Testis (tissue), 3 donors: Measurements from ENCODE around the gene CLEC10A. TPM values are rescaled to one million over a fixed set of nuclear protein-coding genes. Genes with fewer than 3 reads are reported as not detected.
"Not testable (repeated sequence)": the region's sequence is repeated elsewhere in the genome, so short reads cannot be mapped to it uniquely, and the experiment has no call there.

Experiments used
- DNase-seq: peaks from one replicate; pipeline ENCODE4 v3.0.0-alpha.2; 2019
- H3K27ac ChIP-seq, 2 donors: fragments of 200-600 bp; sonication (generic); one replicate each; pipeline ENCODE4 v1.5.1; 2019
- H3K27me3 ChIP-seq: fragments of 200-600 bp; sonication (generic); one replicate; pipeline ENCODE4 v1.5.1; 2019
- H3K36me3 ChIP-seq: fragments of 200-600 bp; sonication (generic); one replicate; pipeline ENCODE4 v1.5.1; 2017; ENCODE audit warnings: low read depth; ENCODE audit errors: missing control alignments
- H3K4me1 ChIP-seq: fragments of 200-600 bp; sonication (generic); one replicate; pipeline ENCODE4 v1.5.1; 2019
- H3K4me3 ChIP-seq, 2 donors: fragments of 200-600 bp; sonication (generic); one replicate each; pipeline ENCODE4 v1.5.1; 2017 to 2019
- H3K9me3 ChIP-seq: fragments of 200-600 bp; sonication (generic); one replicate; pipeline ENCODE4 v1.5.1; 2017
- POLR2A ChIP-seq: fragments of 450-650 bp; IDR thresholded peaks from one replicate; pipeline ENCODE4 v1.6.1; 2017; ENCODE audit warnings: antibody characterized with exemption, mild to moderate bottlenecking, moderate library complexity
- WGBS, 2 donors: methylation state at CpG; one replicate each; pipeline ENCODE4 v1.1.5; 2018; 5-methylcytosine and 5-hydroxymethylcytosine counted together
- intact Hi-C: fragments of 100-400 bp; cut with DNase I; formaldehyde crosslinking; loops from one replicate; pipeline ENCODE4 v1.15.1; 2023; ENCODE audit warnings: low total_unique reads
- polyA plus RNA-seq: library from polyadenylated mRNA; stranded (reverse); fragments of 350-450 nt; fragmentation: Illumina TruSeq; extraction: RNeasy Lipid Tissue Mini Kit (QIAGEN cat#74804); gene quantifications from one replicate; pipeline ENCODE4 v1.2.3, GENCODE V29; 2014; ENCODE audit warnings: low read depth, low replicate concordance; ENCODE audit not compliant: insufficient read depth
- total RNA-seq, 2 donors: library from RNA; depleted of rRNA; stranded (reverse); fragments of >200 nt; gene quantifications; one replicate each; pipeline ENCODE4 v1.2.3, GENCODE V29; 2016
- TF ChIP-seq, protein P1 (sequence below), 3 experiments: fragments of 450-650 bp in 2 of 3; fragments of 200-600 bp in 1 of 3; sonication (generic) in 1 of 3; IDR thresholded peaks; one replicate each; pipeline ENCODE4 v1.5.1; 2016 to 2019; ENCODE audit warnings: antibody characterized with exemption in 3 of 3, mild to moderate bottlenecking in 2 of 3, moderate library complexity in 1 of 3

Gene CLEC10A
- total and polyA plus RNA-seq, 3 donors from 2014 or later = 3.5 to 11.7 (median 3.8) TPM

DNA sequence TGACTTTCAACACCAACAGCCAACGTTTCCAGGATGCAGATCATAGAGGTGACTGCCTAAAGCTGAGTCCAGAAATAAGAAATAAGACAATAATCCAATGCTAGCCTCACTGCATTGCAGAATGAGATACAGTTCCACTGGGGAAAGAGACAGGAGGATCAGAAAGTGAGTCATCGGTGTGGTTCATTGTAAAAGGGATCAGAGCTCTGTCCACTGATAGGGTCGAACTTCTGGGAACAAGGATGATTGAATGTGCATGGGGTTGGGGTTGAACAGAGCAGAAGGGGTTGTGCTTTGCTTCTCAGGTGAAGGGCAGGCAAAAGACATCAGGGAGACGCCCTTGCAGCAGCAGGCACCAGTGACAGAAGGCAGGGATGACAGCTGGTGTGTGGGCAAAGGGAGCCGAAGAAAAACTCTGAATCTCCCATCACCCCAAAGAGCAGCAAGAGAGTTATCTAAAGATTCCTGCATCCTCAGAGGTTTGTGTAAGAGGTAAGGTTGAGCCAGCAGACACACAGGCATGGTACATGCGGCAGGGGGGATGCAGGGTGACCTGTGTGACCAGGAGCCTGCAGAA is 16.4 kb downstream of the CLEC10A start:
- WGBS, 2 donors = 78 to 84% methylated on average over 6 of the region's 6 CpGs
- Histone ChIP-seq H3K9me3 (no peaks in the 10 kb centered on the region), H3K4me3 (no peak overlapping the region), H3K27ac (no peak overlapping the region), H3K4me1 (no peaks in the 10 kb centered on the region), H3K27me3 (no peaks in the 10 kb centered on the region), H3K36me3 (no peaks in the 10 kb centered on the region)
- TF ChIP-seq POLR2A = no peak
- TF ChIP-seq, protein P1, sequence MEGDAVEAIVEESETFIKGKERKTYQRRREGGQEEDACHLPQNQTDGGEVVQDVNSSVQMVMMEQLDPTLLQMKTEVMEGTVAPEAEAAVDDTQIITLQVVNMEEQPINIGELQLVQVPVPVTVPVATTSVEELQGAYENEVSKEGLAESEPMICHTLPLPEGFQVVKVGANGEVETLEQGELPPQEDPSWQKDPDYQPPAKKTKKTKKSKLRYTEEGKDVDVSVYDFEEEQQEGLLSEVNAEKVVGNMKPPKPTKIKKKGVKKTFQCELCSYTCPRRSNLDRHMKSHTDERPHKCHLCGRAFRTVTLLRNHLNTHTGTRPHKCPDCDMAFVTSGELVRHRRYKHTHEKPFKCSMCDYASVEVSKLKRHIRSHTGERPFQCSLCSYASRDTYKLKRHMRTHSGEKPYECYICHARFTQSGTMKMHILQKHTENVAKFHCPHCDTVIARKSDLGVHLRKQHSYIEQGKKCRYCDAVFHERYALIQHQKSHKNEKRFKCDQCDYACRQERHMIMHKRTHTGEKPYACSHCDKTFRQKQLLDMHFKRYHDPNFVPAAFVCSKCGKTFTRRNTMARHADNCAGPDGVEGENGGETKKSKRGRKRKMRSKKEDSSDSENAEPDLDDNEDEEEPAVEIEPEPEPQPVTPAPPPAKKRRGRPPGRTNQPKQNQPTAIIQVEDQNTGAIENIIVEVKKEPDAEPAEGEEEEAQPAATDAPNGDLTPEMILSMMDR (IDR thresholded peaks at IDR 0.05) = no peak
- intact Hi-C loops = no loop called here
- no peak for DNase-seq

DNA sequence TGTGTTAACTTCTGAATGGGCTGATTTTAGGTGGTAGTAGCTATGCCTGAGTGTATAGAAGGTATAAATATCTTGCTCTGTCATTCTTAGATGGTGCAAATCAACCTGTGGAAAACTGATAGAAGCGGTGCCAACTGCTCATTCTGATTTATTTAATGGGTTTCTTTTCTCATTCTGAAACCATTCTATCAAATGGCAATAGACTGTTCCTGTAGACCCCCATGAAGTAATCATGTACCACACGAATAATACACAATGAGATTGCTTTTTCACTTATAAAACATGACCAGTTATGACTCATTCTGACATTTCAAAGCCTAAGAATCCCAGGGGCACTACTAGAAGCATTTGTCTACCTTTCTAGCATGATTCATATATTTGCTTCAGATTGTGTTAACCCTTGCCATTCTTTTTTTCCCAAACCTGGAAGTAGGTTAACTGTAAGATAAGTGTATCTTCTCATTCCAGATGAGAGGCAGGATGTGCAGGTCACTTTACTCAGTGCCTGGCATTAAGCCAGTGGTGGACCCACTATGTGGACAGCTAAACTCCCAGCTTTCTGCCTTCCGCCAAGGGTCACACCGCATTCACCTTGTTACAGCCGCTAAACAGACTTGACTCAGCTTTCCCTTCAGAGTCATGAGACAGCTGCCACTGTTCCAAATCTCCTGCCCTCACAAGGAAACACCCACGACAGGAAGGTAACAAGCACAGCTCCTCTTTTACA is 19.7 kb downstream of the CLEC10A start:
- intact Hi-C loops = no loop called here
- WGBS, 2 donors = 55 to 56% methylated on average over 6 of the region's 6 CpGs

DNA sequence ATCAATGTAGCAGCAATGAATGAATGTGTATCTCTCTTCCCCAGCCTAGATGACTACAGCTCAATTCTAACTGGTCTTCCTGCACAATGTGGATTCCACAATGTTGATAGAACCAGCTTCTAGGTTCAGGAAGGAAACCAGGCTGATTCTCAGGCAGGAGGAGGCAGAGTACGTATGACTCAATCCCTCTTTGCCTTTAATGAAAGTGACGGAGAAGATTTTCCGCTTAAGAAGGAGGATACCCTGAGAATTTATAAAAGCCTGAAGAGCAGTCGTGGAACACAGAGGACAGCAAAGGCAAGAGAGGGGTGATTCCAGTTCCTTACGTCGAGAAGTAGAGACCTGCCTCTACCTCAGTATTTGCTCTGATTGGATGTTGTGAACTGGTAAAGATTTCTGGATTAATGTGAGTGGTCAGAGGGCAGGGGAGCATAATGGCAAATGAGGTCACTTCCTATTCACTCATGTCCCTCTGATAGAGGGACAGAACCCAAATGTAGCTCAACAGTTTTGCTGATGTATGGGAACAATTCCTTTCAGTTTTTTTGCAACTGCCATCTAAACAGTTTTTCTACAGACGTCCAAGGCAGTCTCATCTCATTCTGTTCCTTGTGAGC is 21.1 kb downstream of the CLEC10A start:
- no peak overlapping the region for H3K27ac ChIP-seq
- intact Hi-C loops = no loop called here
- no peaks in the 10 kb centered on the region for H3K4me1 ChIP-seq
- WGBS, 2 donors = 76 to 78% methylated on average over 7 of the region's 7 CpGs
- H3K27me3 ChIP-seq = no peaks in the 10 kb centered on the region
- H3K9me3 ChIP-seq = no peaks in the 10 kb centered on the region
- no peak for TF ChIP-seq POLR2A
- TF ChIP-seq, protein P1 (IDR thresholded peaks at IDR 0.05) = no peak
- no peak for DNase-seq
- H3K36me3 ChIP-seq = no peaks in the 10 kb centered on the region
- H3K4me3 ChIP-seq = no peak overlapping the region

More for the DNA sequence above, 19.7 kb downstream of the CLEC10A start:
- TF ChIP-seq, protein P1 (IDR thresholded peaks at IDR 0.05) = no peak
- TF ChIP-seq POLR2A = no peak
- Histone ChIP-seq H3K27me3 (no peaks in the 10 kb centered on the region), H3K9me3 (no peaks in the 10 kb centered on the region), H3K36me3 (no peaks in the 10 kb centered on the region), H3K27ac (no peak overlapping the region), H3K4me3 (no peak overlapping the region), H3K4me1 (no peaks in the 10 kb centered on the region)
- no peak for DNase-seq

DNA sequence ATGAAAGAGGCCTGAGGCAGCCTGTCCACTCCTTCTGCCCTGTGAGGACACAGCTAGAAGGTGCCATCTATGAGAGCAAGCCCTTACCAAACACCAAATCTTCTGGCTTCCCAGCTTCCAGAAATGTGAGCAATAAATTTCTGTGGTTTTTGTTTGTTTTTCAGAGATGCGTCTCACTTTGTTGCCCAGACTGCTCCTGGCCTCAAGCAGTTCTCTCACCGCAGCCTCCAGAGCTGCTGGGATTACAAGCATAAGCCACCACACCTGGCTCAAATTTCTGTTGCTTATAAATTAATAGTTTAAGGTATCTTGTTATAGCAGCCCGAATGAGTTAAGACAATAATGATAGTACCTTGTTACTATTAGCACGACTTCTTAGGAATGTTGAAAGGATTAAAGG is 23.7 kb downstream of the CLEC10A start:
- 65 to 85% methylated on average over 4 of the region's 4 CpGs for WGBS, 2 donors
- TF ChIP-seq, protein P1 (IDR thresholded peaks at IDR 0.05) = no peak
- TF ChIP-seq POLR2A = no peak
- no peak overlapping the region for H3K4me3 ChIP-seq
- H3K4me1 ChIP-seq = no peaks in the 10 kb centered on the region
- no peaks in the 10 kb centered on the region for H3K9me3 ChIP-seq
- no peaks in the 10 kb centered on the region for H3K36me3 ChIP-seq
- H3K27ac ChIP-seq = no peak overlapping the region
- no peak for DNase-seq
- intact Hi-C loops = no loop called here
- H3K27me3 ChIP-seq = no peaks in the 10 kb centered on the region

DNA sequence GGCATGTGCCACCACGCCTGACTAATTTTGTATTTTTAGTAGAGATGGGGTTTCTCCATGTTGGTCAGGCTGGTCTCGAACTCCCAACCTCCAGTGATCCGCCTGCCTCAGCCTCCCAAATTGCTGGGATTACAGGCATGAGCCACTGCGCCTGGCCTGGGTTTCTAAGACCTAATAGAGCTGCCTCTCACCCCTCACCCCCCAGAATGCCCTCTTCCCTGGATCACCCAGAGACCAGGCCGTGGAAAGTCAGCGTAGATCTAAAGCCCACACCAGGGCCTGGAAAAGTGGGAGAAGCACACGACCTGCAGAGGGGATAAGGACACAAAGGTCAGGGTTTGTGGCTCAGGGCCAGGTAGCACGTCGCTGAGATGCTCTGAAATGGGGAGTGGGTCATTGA is 29.5 kb downstream of the CLEC10A start:
- H3K36me3 ChIP-seq, intact Hi-C loops, H3K27me3 ChIP-seq, H3K27ac ChIP-seq, H3K4me3 ChIP-seq, DNase-seq, H3K9me3 ChIP-seq: not testable (repeated sequence)
- H3K4me1 ChIP-seq = peaks cover 15% of the 10 kb centered on the region
- WGBS, 2 donors = 80 to 85% methylated on average over 7 to 9 of the region's 9 CpGs
